IPS-18a (cell line): ENCODE measurements around the gene GAS7.

Source experiments
- H3K27ac ChIP-seq: one replicate; pipeline ENCODE4 v1.5.1; 2013; ENCODE audit warnings: low read length
- H3K27me3 ChIP-seq: one replicate; pipeline ENCODE4 v1.6.1; 2013; ENCODE audit warnings: mild to moderate bottlenecking, low read length; ENCODE audit not compliant: control insufficient read depth, insufficient read depth
- H3K36me3 ChIP-seq: one replicate; pipeline ENCODE4 v1.6.1; 2013; ENCODE audit warnings: low read depth, low read length; ENCODE audit not compliant: control insufficient read depth
- H3K4me1 ChIP-seq: one replicate; pipeline ENCODE4 v1.6.1; 2013; ENCODE audit warnings: low read depth, low read length; ENCODE audit not compliant: control insufficient read depth
- H3K4me3 ChIP-seq: one replicate; pipeline ENCODE4 v1.5.1; 2013; ENCODE audit warnings: low read length
- H3K9ac ChIP-seq: one replicate; pipeline ENCODE4 v1.6.1; 2013; ENCODE audit warnings: mild to moderate bottlenecking, low read length, moderate library complexity
- H3K9me3 ChIP-seq: one replicate; pipeline ENCODE4 v1.6.1; 2013; ENCODE audit warnings: low read depth, low read length; ENCODE audit not compliant: control insufficient read depth

GAS7 gene

GRCh38 chr17:9862949-9863348 is 335.5 kb downstream of the GAS7 start:
- no peak overlapping the region for H3K4me3 ChIP-seq
- H3K9me3 ChIP-seq: no peaks in the 10 kb centered on the region
- H3K27ac ChIP-seq: no peak overlapping the region
- no peaks in the 10 kb centered on the region for H3K36me3 ChIP-seq
- H3K27me3 ChIP-seq: no peaks in the 10 kb centered on the region
- H3K4me1 ChIP-seq: no peaks in the 10 kb centered on the region
- no peak overlapping the region for H3K9ac ChIP-seq

- no peaks in the 10 kb centered on the region for H3K9me3 ChIP-seq
- H3K4me1 ChIP-seq: no peaks in the 10 kb centered on the region
- H3K27me3 ChIP-seq: no peaks in the 10 kb centered on the region
- no peaks in the 10 kb centered on the region for H3K36me3 ChIP-seq
- no peak overlapping the region for H3K4me3 ChIP-seq
- H3K27ac ChIP-seq: no peak overlapping the region
- H3K9ac ChIP-seq: no peak overlapping the region
These were observed 336.2 kb downstream of the GAS7 start for GRCh38 chr17:9862220-9862619.

- Histone ChIP-seq H3K9ac (no peak overlapping the region), H3K36me3 (no peaks in the 10 kb centered on the region), H3K4me1 (no peaks in the 10 kb centered on the region), H3K27me3 (no peaks in the 10 kb centered on the region), H3K4me3 (no peak overlapping the region), H3K9me3 (no peaks in the 10 kb centered on the region), H3K27ac (no peak overlapping the region)
These were observed 337.6 kb downstream of the GAS7 start for GRCh38 chr17:9860851-9861250.
